ENCODE results near the gene BACE1. TPM values are rescaled to one million over a fixed set of nuclear protein-coding genes. Genes with fewer than 3 reads are reported as not detected.

Gene BACE1
- total and polyA plus RNA-seq, 2 donors (not counting 3 experiments of a cell fraction or from before 2014, with no cell fraction given), result 28.8 to 29.6 TPM

DNA sequence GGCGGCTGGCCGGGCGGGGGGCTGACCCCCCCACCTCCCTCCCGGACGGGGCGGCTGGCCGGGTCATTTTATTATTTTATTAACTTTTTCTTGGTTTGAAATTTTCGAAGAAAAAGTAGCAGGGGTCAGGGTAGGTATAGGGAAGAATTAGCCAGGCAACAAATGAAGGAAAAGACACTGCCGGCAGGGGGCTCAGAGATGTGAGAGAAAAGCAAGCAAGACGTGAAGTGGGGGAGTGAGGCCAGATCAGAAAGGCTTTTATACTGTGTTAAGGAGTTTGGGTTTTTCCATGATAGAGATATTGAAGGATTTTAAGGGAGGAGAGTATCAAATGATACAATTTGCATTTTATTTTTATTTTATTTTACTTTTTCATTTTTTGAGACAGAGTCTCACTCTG is 64.5 kb downstream of the BACE1 start:
- H3K4me3 ChIP-seq (replicated peaks in 1 of 3; ENCODE audit: insufficient read depth in 1 of 3, low read depth in 1 of 3, low read length in 3 of 3), result no peak overlapping the region
- BruUV-seq (replicated peaks), result no TSS peak
- no peak overlapping the region for H3K9ac ChIP-seq (replicated peaks; ENCODE audit: extremely low read depth, insufficient read depth, low read length)
- H3K27me3 ChIP-seq (ENCODE audit: control insufficient read depth in 2 of 2, insufficient read depth in 2 of 2, low read length in 2 of 2), result no peaks in the 10 kb centered on the region
- FAIRE-seq, result no peak
- no peaks in the 10 kb centered on the region for H3K9me1 ChIP-seq (replicated peaks; ENCODE audit: control insufficient read depth, extremely low read depth, insufficient read depth, low read length)
- dilution Hi-C loops (cut with MboI; ENCODE audit: extremely low pct_ligation_motif_present, low sequenced_read_pairs) (no loop called here), intact Hi-C loops (cut with micrococcal nuclease) (no loop called here)
- H3K36me3 ChIP-seq (ENCODE audit: control insufficient read depth in 2 of 2, extremely low read depth in 1 of 2, insufficient read depth in 2 of 2, low read length in 2 of 2), result peaks cover 5 to 10% of the 10 kb centered on the region in 2 experiments
- no peak overlapping the region for H2AFZ ChIP-seq (ENCODE audit: low read depth, low read length)
- TF ChIP-seq GATA2 (IDR thresholded peaks at IDR 0.05; ENCODE audit: insufficient read depth, insufficient read length, low read depth, low read length) (no peak), POLR2A (IDR thresholded peaks at IDR 0.05; ENCODE audit: low read depth, low read length) (no peak), EZH2 (IDR thresholded peaks at IDR 0.05; ENCODE audit: borderline replicate concordance, low read depth, low read length, severe bottlenecking) (no peak), FOS (IDR thresholded peaks at IDR 0.05; ENCODE audit: borderline replicate concordance, insufficient read depth, low read length) (no peak), JUN (IDR thresholded peaks at IDR 0.05; ENCODE audit: borderline replicate concordance, insufficient read depth, insufficient read length, low read depth) (no peak), MAX (IDR thresholded peaks at IDR 0.05; ENCODE audit: insufficient read depth, insufficient read length) (no peak), MYC (IDR thresholded peaks at IDR 0.05; ENCODE audit: low read depth, low read length) (no peak)
- TF ChIP-seq, protein P1, sequence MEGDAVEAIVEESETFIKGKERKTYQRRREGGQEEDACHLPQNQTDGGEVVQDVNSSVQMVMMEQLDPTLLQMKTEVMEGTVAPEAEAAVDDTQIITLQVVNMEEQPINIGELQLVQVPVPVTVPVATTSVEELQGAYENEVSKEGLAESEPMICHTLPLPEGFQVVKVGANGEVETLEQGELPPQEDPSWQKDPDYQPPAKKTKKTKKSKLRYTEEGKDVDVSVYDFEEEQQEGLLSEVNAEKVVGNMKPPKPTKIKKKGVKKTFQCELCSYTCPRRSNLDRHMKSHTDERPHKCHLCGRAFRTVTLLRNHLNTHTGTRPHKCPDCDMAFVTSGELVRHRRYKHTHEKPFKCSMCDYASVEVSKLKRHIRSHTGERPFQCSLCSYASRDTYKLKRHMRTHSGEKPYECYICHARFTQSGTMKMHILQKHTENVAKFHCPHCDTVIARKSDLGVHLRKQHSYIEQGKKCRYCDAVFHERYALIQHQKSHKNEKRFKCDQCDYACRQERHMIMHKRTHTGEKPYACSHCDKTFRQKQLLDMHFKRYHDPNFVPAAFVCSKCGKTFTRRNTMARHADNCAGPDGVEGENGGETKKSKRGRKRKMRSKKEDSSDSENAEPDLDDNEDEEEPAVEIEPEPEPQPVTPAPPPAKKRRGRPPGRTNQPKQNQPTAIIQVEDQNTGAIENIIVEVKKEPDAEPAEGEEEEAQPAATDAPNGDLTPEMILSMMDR (IDR thresholded peaks at IDR 0.05; ENCODE audit: extremely low read depth in 1 of 2, insufficient read depth in 1 of 2, low read depth in 1 of 2, low read length in 2 of 2), result no peak
- H3K9me3 ChIP-seq (replicated peaks; ENCODE audit: control insufficient read depth, insufficient read depth, low read length), result no peaks in the 10 kb centered on the region
- no peak overlapping the region for H3K4me2 ChIP-seq (ENCODE audit: insufficient read depth, low read length)
- H3K27ac ChIP-seq (ENCODE audit: insufficient read depth, low read depth, low read length), result no peak overlapping the region
- H4K20me1 ChIP-seq (replicated peaks; ENCODE audit: control insufficient read depth, extremely low read depth, insufficient read depth, low read length), result no peaks in the 10 kb centered on the region
- no peaks in the 10 kb centered on the region for H3K79me2 ChIP-seq (ENCODE audit: control insufficient read depth, insufficient read depth, low read length)
- ChIA-PET POLR2A (no interaction called here), CTCF (no interaction called here)
- no peak for DNase-seq (ENCODE audit: low read depth, low spot score)
- H3K4me1 ChIP-seq (ENCODE audit: control insufficient read depth, extremely low read depth, insufficient read depth, low read length), result no peaks in the 10 kb centered on the region

All from endothelial cell of umbilical vein (primary cell).